Hair follicle dermal papilla cell (primary cell): ENCODE results near the gene IL1F10. TPM values are rescaled to one million over a fixed set of nuclear protein-coding genes. Genes with fewer than 3 reads are reported as not detected.

Source experiments
- small RNA-seq: library from RNA; depleted of rRNA; stranded (forward); fragments of <200 nt; gene quantifications from one replicate; pipeline ENCODE3, GENCODE V24; 2012
- total RNA-seq: library from RNA; depleted of rRNA; stranded (reverse); fragments of >200 nt; gene quantifications from 2 replicates; pipeline ENCODE4 v1.2.3, GENCODE V29; 2012

The IL1F10 gene
- total RNA-seq = not detected in 2 replicates

GRCh38 chr2:113067681-113068080 lies at the start of gene IL1F10:
Gene IL1F10, plus strand, starts transcription at chr2:113067970. Its CDS starts 4,769 bp downstream, at chr2:113072739.

GRCh38 chr2:113052396-113052917 lies 15.3 kb upstream of the IL1F10 start, which contains the start of gene IL36B:
Gene IL36B, minus strand, starts transcription at chr2:113052867.

GRCh38 chr2:113058998-113059960 lies 8.5 kb upstream of the IL1F10 start, which contains the start of gene IL36RN:
Gene IL36RN, plus strand, starts transcription at chr2:113059198. Its CDS starts 241 bp downstream, at chr2:113059439.

Small RNAs within 50 kb of the gene (small RNA-seq; reads per million reads assigned to genes)
- not detected for gene RNU6-1180P

Other genes with a start within 250 kb of the IL1F10 start
- gene IL1B, start 231.2 kb upstream of the IL1F10 start, total RNA-seq = 0.36 and 0.97 TPM in 2 replicates
- gene IL37, start 156.8 kb upstream of the IL1F10 start, total RNA-seq = not detected in 2 replicates
- not detected in 2 replicates for gene IL36G, start 90.0 kb upstream of the IL1F10 start, total RNA-seq
- gene IL36A, start 62.5 kb upstream of the IL1F10 start, total RNA-seq = not detected in 2 replicates
- not detected in 2 replicates for gene IL36B, start 15.1 kb upstream of the IL1F10 start, total RNA-seq
- gene IL36RN, start 8.8 kb upstream of the IL1F10 start, total RNA-seq = not detected in 2 replicates
- 0.16 and 0.61 TPM in 2 replicates for gene IL1RN, start 59.6 kb downstream of the IL1F10 start, total RNA-seq
- 9.4 and 13.6 TPM in 2 replicates for gene PSD4, start 106.0 kb downstream of the IL1F10 start, total RNA-seq
- gene PAX8, start 211.0 kb downstream of the IL1F10 start, total RNA-seq = 9.2 and 19.8 TPM in 2 replicates